ENCODE data around the gene DISP2. TPM values are rescaled to one million over a fixed set of nuclear protein-coding genes. Genes with fewer than 3 reads are reported as not detected.

Gene DISP2
- total RNA-seq, 1 donor from 2014 or later = 0.60 TPM

- DNase-seq (ENCODE audit: low spot score) = no peak
These were observed 66.6 kb downstream of the DISP2 start for GRCh38 chr15:40424483-40425115.

- no peak for DNase-seq (ENCODE audit: low spot score)
These were observed 67.7 kb downstream of the DISP2 start for GRCh38 chr15:40425681-40426080.

- DNase-seq (ENCODE audit: low spot score) = no peak
These were observed 69.2 kb downstream of the DISP2 start for GRCh38 chr15:40427188-40427587.

GRCh38 chr15:40428185-40428584, 70.2 kb downstream of the DISP2 start:
- no peak for DNase-seq (ENCODE audit: low spot score)

Other genes starting within 250 kb of the DISP2 start
- gene BMF, start 249.3 kb upstream of the DISP2 start, total RNA-seq = 8.3 TPM
- 1.9 TPM for gene BUB1B, start 197.2 kb upstream of the DISP2 start, total RNA-seq
- gene PAK6, start 119.2 kb upstream of the DISP2 start, total RNA-seq = 29.5 TPM
- not detected for gene ANKRD63, start 75.2 kb upstream of the DISP2 start, total RNA-seq
- gene PLCB2, start 50.3 kb upstream of the DISP2 start, total RNA-seq = 26.9 TPM
- gene INAFM2, start 34.5 kb upstream of the DISP2 start, total RNA-seq = 26.2 TPM
- gene CCDC9B, start 17.3 kb upstream of the DISP2 start, total RNA-seq = 56.5 TPM
- not detected for gene PHGR1, start 7.2 kb upstream of the DISP2 start, total RNA-seq
- 8.7 TPM for gene KNSTRN, start 24.5 kb downstream of the DISP2 start, total RNA-seq
- 109 TPM for gene IVD, start 47.6 kb downstream of the DISP2 start, total RNA-seq
- 29.0 TPM for gene BAHD1, start 82.7 kb downstream of the DISP2 start, total RNA-seq
- 18.0 TPM for gene CHST14, start 112.8 kb downstream of the DISP2 start, total RNA-seq
- gene CCDC32, start 206.8 kb downstream of the DISP2 start, total RNA-seq = 28.9 TPM
- gene RPUSD2, start 211.1 kb downstream of the DISP2 start, total RNA-seq = 8.4 TPM
- gene KNL1, start 236.0 kb downstream of the DISP2 start, total RNA-seq = 1.2 TPM

Measured in ureter (tissue), 1 donor.